DMS 273 (cell line): ENCODE results near the gene SIRT7.

Source experiments
- DNase-seq: peaks from one replicate; lab custom pipeline; 2025; ENCODE audit not compliant: unreplicated experiment; lab: John Stamatoyannopoulos, UW

SIRT7 gene

GRCh38 chr17:81933178-81933699 is 15.3 kb upstream of the SIRT7 start:
- DNase-seq, result no peak

DNA sequence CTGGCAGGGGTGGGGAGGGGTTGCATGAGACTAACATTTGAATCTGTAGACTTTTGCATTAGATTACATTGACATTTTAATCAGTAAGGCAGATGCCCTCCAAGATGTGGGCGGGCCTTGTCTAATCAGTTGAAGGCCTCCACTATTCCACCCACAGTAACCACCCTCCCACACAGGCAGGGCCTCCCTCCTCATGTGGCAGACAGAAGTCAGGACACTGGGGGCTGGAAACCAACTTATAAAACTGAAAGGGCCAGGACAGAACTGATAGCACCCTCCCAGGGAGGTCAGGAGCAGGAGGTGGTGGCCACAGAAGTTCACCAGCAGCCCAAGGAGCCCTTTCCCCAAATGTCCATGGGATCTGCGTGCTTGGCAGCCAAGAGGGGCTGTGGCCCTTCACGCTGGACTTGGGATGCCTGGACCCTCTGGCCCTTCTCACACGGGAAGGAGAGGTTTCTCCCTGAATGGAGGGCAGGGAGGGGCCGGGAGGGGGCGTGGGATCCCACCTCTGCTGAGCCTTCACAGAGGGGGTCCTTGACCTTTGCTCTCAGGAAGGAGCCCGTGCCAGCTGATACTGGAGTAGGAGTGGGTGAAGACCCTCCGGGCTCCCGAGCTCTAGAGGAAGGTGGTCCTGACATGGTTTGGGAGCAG is 14.5 kb upstream of the SIRT7 start:
- peak; percentile 55 for DNase-seq

DNA sequence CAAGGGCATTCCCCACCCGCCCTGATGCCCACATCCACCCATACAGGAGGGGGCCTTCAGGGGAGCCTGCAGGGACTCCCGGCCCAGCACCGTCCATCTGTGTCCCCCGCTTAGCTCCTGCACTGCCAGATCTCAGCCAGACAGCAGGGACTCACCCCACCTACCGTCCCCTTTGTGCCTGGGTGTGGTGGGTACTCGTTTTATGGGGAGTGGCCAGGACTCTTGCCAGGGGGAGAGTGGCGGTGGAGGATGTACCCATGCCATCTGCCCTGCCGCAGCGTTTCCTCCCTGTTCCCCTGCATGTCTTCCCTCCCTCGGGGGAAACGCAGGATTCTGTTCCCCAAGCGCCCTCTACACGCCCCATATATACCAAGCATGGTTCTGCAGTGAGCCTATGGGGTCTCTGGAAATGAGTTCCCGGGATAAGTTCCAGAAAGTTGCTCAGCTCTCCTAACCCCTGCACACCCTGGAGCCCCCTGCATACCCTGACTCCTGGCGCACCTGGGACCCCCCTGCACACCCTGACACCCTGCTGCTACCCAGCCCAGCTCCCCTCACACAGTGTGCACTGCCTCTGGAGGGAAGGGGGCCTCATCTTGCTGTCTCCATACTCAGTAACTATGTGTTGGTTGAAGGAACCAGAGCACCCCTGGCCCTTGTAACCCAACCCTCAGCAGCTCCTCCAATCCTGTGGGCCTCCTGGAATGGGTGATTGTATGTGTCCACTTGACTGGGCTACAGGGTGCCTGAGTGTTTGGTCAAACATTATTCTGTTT is 13.8 kb upstream of the SIRT7 start:
- DNase-seq, result peak; percentile 87

- DNase-seq, result peak; percentile 59
Measured at GRCh38 chr17:81931189-81931556, 13.2 kb upstream of the SIRT7 start.

DNA sequence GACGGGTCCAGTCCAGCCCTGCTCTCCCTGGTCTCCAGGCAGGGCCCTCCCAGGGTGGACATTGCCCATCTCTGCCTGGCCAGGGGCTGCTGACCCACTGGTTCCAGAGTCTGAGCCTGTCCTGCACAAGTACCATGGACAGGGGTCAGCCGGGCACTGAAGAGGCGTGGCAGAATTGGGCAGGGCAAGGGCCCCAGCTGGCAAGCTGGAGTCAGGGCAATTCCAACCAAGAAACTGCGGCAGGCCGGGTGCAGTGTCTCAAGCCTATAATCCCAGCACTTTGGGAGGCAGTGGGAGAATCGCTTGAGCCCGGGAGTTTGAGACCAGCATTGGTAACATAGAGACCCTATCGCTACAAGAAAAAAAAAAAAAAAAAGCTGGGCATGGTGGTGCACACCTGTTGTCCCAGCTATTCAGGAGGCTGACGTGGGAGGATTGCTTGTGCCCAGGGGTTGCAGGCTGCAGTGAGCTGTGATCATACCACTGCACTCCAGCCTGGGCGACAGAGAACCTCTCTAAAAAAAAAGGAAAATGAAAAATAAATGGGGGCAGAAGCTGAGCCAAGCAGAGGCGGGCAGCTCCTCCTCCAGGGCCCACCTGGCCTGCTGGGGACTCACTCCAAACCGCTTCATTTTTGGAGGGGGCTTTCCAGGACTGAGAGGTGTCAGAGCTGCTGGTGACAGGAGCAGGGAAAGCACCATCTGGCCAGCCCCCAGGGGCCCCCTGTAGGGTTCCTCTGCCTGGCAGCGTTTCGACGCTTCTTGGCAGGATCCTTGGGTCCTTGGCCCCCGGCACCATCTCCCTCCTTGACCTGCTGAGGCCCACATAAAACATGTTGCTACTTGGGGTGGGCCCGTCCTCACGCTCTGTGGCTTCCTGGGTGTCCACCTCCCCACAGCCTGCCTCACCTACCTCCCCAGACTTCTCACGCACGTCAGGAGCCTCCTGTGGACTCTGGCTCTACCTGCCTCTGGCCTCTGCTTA is 12.5 kb upstream of the SIRT7 start:
- DNase-seq, result peak; percentile 68

GRCh38 chr17:81929253-81930141 is 11.5 kb upstream of the SIRT7 start:
- no peak for DNase-seq

GRCh38 chr17:81928544-81929252 is 10.7 kb upstream of the SIRT7 start:
- DNase-seq, result peak; percentile 64

- peak; percentile 99 for DNase-seq
Measured at GRCh38 chr17:81927653-81928543, 9.9 kb upstream of the SIRT7 start, which contains the start of gene MAFG. MAFG (minus strand) TSS chr17:81927735; CDS start chr17:81923185, 4,550 bp downstream.

DNA sequence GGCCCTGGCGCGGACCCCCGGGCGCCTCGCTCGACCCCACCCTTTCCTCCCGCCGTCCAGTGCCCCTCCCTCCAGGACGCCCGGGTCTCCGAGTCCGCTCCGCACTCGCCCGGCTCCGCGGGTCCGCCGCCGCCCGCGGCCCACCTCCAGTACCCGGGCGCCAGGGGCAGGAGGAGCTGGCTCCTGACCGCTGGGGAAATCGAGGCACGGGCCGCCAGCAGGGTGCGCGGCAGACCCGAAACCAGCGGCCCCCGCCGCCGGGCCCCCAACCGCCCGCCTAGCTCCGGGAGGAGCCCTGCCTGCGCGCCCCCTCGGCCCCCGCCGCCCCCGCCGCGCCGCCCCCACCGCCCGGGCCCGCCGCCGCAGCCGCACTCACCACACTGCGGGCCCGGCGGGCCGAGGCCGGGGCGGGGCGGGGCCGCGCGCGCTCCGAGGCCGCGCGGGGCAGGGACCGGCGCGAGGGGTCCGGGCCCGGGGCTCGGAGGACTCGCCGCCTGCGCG is 9.2 kb upstream of the SIRT7 start:
- no peak for DNase-seq

DNA sequence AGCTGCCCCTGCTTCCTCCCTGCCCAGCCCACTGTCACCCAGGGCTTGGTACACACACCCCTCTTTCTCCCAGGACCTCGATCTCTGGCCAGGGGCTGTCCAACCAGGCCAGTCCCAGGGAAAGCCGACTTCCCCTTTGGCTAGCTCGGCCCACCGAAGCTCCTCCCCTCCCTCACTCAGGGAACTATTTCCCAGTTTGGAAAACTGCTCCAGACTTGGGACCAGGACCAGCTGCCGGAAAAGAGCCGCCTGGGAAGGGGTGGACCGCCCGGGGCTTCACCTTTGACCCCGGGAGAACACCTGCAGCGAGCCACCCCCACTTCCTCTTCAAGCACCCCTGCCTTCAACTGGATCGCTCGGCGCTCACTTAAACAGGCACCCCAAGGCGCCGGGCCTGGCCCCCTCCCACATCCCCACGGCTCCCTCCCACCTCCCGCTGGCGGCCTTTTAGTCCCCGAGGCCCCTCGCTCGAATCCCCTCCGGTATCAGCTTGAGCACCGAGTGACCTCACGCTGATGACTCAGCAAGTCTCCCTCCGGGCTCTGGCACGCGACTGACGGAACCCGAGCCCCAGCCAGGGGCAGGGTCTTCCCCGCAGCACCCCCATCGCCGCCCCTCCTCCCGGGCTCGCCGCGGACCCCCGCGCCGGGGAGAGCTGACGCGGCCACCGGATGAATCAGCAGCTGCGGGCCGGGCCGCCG is 8.6 kb upstream of the SIRT7 start:
- DNase-seq, result peak; percentile 78

GRCh38 chr17:81925860-81926450 is 8.0 kb upstream of the SIRT7 start:
- no peak for DNase-seq

DNA sequence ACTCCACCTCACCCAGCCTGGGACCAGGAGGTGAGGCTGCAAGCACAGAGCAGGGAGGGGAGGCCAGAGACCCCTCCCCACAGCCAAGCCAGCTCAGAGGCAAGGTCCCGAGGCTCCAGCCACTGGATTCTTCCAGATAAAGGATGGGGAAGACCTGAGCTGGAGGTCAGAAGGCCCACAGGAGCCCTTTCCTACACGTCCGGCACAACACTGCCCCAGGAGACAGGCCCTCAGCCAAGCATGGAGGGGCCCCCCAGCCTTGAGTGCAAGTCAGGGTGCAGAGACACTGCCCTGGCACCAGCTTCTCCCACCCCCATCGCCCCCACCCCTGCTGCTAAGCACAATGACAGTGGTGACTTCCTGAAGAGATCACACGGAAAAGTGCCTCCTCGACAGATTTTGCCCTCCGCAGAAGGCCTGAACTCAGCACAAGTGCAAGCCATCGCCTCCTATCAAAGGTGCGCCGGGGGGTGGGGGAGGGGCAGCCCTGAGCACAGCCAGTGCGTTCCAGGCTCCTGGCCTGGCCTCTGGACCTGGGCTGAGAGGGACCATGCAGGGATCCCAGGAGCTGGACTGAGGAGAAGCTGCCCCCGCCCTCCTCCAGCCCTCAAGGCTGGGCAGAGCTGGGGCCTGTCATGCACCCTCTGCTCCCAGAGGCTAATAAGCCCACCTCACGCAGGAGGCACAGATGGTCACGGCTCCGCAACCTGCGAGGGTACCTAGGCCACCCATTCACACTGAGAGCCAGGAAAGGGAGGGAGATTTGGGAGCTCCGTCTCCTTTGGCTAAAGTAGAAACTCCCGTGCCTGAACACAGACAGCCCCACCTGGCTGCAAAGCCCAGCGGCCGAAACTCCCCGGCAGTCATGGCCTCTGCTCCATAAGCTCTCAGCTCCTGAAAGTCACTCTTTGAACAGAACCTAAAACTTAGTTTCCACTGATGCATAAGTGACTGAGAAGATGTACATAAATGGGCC is 6.9 kb upstream of the SIRT7 start:
- DNase-seq, result no peak

- DNase-seq, result peak; percentile 81
Measured at GRCh38 chr17:81923302-81924260, 5.6 kb upstream of the SIRT7 start.

DNA sequence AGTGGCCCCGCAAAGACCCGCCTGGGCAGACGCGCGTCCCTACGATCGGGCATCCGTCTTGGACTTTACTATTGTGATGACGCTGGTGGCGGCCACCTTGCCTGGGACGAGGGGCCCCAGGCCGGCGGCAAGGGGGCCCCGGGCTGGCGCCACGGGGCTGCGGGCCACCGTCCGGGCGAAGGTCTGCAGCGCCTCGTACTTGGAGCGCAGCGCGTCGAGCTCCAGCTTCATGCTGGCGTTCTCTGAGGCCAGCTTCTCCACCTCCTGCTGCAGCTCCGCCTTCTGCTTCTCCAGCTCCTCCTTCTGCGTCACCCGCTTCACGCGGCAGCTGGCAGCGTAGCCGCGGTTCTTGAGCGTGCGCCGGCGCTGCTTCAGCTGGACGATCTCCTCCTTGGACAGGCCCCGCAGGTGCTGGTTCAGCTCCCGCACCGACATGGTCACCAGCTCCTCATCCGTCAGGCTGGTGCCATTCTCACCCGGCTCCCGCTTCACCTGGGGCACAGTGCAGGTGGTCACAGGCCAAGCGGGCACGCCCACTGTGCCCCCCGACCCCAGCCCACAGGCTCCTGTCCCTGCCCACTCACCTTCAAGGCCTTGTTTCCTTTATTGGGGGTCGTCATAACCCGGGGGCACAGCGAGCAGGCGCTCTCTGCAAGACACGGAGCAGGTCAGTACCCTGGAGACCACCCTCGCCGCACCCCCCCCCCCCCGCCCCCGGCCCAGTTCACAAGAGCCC is 4.8 kb upstream of the SIRT7 start:
- no peak for DNase-seq
